ACHN (cell line): ENCODE data around the gene OR52E6.

Experiments used
- DNase-seq: peaks from one replicate; pipeline ENCODE4 v3.0.0-alpha.2; 2015
- in situ Hi-C: cut with HindIII; loops from 2 replicates; pipeline ENCODE4 v1.10.0; 2017; ENCODE audit warnings: low sequenced_read_pairs, low pct_ligation_motif_present, low pct_unique_long_range_greater_than_20kb

Gene OR52E6

DNA sequence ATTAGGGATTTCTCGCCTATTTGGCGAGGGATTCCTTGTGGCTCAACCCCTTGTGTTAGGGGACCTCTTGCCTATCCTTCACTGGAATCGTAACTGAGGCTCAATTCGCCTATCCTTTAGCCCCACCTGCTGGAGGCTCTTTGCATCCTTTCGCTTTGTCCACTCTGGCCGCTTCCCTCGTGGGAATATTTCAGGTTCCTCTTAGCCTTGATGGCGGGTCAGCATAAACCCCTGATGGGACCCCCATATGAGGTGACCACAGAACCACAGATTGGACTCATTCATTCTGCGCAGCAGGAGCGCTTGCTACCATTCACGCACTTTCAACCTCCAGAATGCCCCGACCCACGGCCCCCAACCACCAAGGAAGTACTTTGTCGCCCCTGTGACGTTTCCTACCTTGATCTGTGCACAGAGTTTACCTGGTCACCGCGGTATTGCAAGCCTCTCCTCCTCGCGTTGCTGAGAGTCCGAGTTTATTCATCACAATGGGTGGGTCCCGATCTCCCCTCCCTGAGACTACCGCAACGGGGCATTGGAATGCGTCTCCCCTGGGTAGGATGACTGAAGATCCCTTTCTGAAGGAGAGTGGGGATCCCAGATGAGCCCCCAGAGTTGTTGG, 33.1 kb downstream of the OR52E6 start, which contains the start of gene OR52N2:
OR52N2 (plus strand) TSS at position 425 of the 622 bp plus-strand sequence. CDS start 11,412 bp downstream, outside the sequence.
- in situ Hi-C loops: no loop called here
- peak; percentile 71 for DNase-seq

DNA sequence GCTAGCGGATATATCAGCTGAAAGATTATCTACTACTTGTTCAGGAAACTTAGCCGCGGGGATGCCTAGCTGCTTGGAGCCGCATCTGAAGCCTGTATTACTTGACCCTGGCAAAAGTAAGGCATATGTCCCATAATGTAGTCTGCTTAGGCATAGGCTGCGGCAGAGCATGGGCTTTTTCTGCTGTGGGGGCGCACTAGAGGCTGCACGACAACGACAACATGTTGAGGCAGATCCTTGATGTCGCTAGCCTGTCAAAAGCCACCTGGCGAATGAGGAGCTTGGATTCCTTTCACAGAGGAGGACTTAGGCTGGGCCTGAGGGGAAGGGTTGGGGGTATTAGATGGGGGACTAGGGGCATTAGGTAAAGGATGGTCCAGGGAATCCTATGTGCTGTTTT, 34.1 kb downstream of the OR52E6 start:
- in situ Hi-C loops: no loop called here
- no peak for DNase-seq

DNA sequence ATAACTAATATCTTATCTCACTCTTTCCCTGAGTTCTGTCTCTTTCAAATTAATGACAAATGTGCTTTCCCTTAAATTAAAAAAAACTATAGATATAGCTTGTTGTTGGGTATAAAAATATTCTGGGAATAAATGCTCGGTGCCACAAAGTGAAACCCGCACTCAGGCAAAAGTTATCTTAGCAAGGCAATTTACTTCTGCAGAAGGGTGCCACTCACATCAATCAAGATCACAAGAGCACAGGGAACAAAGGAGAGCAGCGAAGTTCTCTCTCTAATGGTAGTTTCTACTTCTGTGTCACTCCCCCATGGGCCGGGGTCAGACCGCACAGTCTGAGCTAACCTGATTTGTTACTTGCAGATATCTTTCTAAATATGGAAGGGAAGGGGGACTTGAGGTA, 37.7 kb downstream of the OR52E6 start:
- no peak for DNase-seq
- in situ Hi-C loops: no loop called here

DNA sequence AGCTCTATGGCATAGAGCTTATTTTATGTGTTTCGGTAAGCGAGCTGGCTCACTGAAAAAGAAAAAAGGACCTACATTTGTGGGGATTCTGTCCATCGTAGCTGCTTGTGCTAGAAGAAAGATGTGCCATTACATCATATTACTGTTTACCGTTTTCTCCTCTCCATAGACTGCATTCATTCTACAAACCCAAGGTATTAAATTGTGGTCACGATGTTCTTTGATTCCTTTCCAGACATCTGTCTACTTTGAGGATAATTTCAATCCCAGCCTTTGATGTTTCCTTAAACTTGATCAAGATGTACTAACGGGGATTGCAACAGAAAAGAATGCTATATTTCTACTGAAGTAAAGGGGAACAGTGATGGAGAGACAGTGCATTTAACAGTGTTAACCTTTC, 45.2 kb downstream of the OR52E6 start:
- in situ Hi-C loops: no loop called here
- DNase-seq: no peak

DNA sequence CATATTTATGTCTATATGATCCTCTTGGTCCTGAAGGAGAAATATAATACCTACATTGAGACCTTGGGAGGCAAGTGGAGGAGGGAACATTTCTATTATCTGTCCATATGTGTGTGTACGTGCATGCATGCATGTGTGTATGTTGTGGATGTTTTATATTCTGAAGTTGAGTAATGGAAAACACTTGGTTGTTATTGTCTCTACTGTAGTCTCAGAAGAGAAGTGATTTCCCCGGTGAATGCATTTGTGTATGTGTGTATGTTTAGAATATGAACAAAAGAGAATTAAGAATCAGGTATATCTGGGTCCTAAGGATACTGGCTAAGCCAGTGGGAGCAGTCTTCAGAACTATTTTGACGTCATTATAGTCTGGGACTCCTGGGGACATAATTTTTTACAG, 50.5 kb downstream of the OR52E6 start, which contains the start of gene OR52N1:
OR52N1 (minus strand) TSS at position 101 of the 400 bp plus-strand sequence. CDS start 2,449 bp downstream, outside the sequence.
- DNase-seq: no peak
- in situ Hi-C loops: no loop called here
